SKM-1 treated with dmso at 0.1 percent for 144 hours (cell line): ENCODE results near the gene TASP1.
"Not testable (repeated sequence)": the region's sequence is repeated elsewhere in the genome, so short reads cannot be mapped to it uniquely, and the experiment has no call there.

Experiments
- DNase-seq: peaks from one replicate; lab custom pipeline; 2025; ENCODE audit not compliant: unreplicated experiment; lab: John Stamatoyannopoulos, UW

TASP1 gene

DNA sequence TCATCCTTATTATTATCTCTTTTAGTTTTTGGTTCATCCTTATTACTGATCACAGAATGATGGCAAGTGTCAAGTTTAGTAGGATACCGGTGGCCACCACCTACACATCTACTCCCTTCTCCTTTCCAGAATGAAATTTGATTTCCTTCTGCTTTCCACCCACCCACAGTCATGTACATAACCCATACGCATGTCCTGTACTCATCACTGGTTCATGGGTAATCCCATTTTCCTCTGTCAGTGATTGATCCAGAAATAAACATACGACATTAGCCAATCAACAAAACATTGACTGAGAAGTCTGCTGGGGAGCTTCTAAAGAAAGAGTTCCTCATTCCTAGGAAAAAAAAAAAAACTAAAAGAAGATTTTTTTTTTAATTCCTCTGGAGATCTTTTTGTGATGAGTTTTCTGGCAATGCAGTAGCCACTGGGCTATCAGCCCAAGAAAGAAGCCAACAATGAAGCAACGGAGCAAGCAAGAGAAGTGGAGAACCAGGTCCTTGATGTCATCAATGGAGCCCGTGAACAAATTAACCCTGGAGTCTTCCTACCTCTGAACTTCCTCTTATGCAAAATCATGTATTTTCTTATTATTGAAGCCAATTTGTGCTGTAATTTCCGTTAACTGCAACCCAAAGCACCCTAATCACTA, 127.8 kb downstream of the TASP1 start:
- DNase-seq: no peak

DNA sequence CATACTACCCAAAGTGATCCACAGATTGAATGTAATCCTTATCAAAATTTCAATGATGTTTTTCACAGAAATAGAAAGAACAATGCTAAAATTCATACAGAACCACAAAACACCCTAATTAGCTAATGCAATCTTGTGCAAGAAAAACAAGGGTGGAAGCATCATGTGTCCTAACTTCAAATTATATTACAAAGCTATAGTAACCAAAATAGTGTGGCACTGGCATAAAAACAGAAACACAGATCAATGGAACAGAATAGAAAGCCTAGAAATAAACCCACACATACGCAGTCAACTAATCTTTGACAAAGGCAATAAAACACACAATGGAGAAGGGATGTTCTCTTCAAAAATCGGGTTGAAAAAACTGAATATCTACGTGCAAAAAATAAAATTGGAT, 131.1 kb downstream of the TASP1 start:
- no peak for DNase-seq

- no peak for DNase-seq
Measured at GRCh38 chr20:13501500-13501899, 137.2 kb downstream of the TASP1 start.

GRCh38 chr20:13494019-13494418, 144.7 kb downstream of the TASP1 start:
- DNase-seq: no peak

GRCh38 chr20:13493143-13493542, 145.6 kb downstream of the TASP1 start:
- no peak for DNase-seq

DNA sequence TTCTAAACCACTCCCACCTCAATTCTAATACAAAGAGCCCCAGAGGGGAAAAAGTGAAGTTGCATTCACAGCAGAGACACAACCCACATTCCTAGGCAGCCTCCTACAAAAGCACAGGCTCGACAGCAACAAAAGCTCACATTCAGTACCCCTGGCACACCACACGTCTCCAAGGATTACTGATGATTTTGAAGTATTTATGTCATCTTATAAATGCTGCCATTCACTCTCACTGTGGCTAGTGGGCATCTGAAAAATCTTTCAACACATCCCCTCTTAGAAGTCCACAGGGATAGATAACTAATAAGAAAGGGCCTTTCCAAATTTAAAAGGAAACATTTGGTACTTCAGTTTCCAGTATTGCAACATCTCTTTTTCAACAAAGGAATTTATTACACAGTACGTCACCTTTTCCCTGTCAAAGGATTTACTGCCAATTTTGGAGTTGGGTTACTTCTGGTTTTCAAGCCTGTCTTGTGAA, 146.7 kb downstream of the TASP1 start:
- DNase-seq: no peak

GRCh38 chr20:13487202-13487601, 151.5 kb downstream of the TASP1 start:
- DNase-seq: no peak

DNA sequence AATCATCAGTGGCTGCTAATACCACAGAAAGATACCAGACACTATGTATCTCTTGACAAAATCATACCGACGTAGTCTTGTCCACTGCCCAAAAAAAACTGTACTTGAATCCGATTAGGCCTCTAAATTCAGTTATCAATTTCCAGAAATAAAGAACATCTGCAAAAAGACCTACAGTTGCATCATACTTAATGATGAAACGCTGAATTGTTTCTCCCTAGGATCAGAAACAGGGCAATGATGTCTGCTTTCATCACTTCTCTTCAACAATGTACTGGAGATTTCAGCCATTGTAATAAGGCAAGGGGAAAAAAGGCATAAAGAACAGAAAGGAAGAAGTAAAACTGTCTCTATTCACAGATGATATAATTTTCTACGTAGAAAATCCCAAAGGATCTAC, 152.0 kb downstream of the TASP1 start:
- DNase-seq: no peak

DNA sequence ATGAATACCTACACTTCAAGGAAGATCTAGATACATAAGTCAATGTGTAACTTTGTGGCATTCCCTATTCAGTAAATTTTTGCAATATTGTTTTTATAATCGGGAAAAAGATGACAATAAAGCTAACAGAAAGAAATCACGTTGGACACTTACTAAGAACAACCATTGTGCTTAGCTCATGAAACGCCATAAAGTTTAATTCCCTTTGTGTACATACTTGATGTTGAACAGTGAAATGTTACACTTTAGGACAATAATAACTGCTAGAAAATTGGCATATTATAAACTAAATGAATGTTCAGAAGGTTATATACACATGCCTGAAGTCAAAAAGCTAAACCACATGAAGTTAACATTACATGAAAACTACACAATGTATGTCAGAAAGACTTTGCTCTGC, 153.2 kb downstream of the TASP1 start:
- no peak for DNase-seq

DNA sequence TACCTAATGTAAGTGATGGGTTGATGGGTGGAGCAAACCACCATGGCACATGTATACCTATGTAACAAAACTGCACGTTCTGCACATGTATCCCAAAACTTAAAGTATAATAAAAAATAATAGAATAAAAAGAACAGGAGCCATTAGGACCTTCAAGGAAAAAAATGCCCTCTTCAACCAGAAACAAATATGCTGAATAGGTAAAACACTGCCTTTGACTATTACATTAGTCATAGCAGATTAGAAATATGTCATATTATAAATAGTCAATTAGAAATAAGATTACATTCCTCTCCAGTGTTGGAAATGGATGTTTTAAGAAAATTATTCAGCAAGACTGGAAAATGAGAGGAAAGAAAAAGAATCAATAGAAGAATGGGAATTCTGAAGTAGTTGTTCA, 153.7 kb downstream of the TASP1 start:
- not testable (repeated sequence) for DNase-seq

- not testable (repeated sequence) for DNase-seq
Measured at GRCh38 chr20:13483472-13483871, 155.3 kb downstream of the TASP1 start.

GRCh38 chr20:13478366-13478765, 160.4 kb downstream of the TASP1 start:
- no peak for DNase-seq

DNA sequence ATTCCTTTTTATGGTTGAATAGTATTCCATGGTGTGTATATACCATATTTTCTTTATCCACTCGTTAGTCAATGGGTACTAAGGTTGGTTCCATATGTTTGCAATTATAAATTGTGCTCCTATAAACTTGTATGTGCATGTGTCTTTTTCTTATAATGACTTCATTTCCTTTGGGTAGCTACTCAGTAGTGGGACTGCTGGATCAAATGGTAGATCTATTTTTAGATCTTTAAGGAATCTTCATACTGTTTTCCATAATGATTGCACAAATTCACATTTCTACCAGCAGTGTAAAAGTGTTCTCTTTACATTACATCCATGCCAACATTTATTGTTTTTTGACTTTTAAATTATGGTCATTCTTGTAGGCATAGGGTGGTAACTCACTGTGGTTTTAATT, 164.3 kb downstream of the TASP1 start:
- no peak for DNase-seq

- DNase-seq: no peak
Measured at GRCh38 chr20:13469262-13469661, 169.5 kb downstream of the TASP1 start.

GRCh38 chr20:13468166-13468565, 170.6 kb downstream of the TASP1 start:
- DNase-seq: no peak

DNA sequence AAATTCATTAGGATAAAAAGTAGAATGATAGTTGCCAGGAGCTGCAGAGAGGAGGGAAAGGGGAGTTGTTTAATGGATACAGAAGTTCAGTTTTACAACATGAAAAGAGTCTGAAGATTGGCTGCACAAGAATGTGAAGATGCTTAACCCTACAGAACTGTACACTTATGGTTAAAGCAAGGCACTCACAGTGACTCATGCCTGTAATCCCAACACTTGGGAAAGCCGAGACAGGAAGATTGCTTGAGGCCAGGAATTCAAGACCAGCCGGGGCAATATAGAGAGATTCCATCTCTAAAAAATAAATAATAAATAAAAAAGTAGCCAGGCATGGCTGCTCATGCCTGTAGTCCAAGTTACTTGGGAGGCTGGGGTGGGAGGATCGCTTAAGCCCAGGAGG, 174.0 kb downstream of the TASP1 start:
- DNase-seq: no peak

DNA sequence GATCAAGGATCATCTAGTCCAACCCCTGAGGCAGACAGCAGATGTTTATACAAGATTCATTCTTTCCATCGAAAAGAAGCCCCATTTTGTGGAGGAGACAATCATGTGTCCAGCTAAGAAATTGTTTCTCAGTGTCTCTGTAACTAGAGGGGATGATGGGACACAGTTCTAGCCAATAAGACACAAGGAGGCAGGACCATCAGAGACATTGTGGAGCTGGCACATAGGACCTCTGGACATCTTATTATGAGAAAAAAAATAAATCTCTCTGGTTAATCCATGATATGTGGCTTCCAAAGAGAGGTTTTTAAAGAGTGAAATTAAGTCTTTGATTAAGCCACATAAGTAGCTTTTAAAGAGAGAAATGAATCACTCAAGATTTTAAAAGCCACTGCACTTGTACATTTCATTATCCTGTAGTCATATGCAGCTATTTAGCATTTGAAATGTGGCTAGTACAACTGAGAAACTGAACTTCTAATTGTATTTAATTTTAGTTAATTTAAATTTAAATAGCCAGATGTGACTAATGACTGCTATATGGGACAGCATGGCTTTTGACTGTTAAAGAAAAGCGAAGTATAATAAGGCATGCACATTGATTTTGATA, 176.8 kb downstream of the TASP1 start:
- no peak for DNase-seq

DNA sequence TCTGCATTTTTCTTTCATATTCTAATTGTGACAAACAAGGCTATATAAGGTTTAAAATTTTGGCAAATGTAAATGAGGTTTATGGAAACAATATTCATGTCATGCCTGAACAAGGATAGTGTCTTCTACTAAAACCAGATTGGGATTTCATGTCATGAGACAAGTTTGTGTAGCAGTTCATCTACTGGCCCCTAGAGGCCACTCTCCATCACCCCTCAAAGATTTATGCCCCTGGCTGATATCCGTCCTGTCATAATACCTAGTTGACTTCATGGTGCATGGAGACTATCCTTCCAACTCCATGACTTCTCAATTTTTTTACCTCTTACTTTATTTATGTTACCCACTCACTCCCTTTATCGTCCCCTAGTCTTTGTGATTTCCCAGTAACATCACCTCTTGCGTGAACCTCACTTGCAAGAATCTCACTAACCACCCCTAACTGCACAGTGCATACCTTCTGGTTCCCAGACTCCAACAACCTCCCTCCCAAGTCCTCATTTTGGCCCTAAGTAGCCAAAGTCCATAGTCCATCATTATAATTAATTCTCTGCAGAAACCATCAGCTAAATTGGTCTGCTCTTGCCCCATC, 179.8 kb downstream of the TASP1 start:
- DNase-seq: no peak

DNA sequence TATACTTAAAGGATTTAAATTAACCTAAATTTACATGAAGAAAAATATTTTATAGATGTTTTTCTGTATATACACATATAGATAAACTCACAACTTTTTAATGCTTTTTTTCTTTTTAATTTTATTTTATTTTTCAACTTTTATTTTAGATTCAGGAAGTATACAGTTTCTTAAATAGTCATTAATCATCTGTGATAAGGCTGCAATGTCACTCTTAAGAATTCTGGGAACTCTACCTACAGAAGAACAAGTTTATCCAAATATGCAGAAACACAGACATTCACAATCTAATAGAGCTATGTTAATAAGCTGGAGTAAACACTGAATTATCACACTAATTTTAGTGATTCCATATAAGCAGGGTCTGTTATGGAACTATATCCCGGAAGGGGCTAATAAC, 181.2 kb downstream of the TASP1 start:
- DNase-seq: no peak

- no peak for DNase-seq
Measured at GRCh38 chr20:13455713-13456112, 183.0 kb downstream of the TASP1 start.

GRCh38 chr20:13453367-13453766, 185.4 kb downstream of the TASP1 start:
- no peak for DNase-seq

- no peak for DNase-seq
Measured at GRCh38 chr20:13452470-13453124, 186.1 kb downstream of the TASP1 start.
